Activated naive CD4-positive, alpha-beta T cell treated with anti-CD3 and anti-CD28 coated beads for 36 hours (primary cell): ENCODE measurements around the gene MKRN1. TPM values are rescaled to one million over a fixed set of nuclear protein-coding genes. Genes with fewer than 3 reads are reported as not detected.
"Not testable (repeated sequence)": the region's sequence is repeated elsewhere in the genome, so short reads cannot be mapped to it uniquely, and the experiment has no call there.

Experiments
- CTCF ChIA-PET: fragments of 350-600 bp; sonication (Branson Sonifier 250); formaldehyde crosslinking; loops from one replicate; lab custom pipeline; 2021; ENCODE audit warnings: antibody characterized with exemption; lab: Charles Lee
- DNase-seq: peaks from one replicate; pipeline ENCODE4 v3.0.0-alpha.2; 2020
- H3K27ac Mint-ChIP-seq: one replicate; pipeline ENCODE4 v1.8.0; 2021; ENCODE audit warnings: mild to moderate bottlenecking, mixed read lengths
- H3K27me3 Mint-ChIP-seq: one replicate; pipeline ENCODE4 v1.8.0; 2021; ENCODE audit warnings: low read depth, mixed read lengths
- H3K36me3 Mint-ChIP-seq: one replicate; pipeline ENCODE4 v1.8.0; 2021; ENCODE audit warnings: low read depth, mixed read lengths
- H3K4me1 Mint-ChIP-seq: one replicate; pipeline ENCODE4 v1.8.0; 2021; ENCODE audit warnings: low read depth, mixed read lengths
- H3K4me3 Mint-ChIP-seq: one replicate; pipeline ENCODE4 v1.8.0; 2021; ENCODE audit warnings: mild to moderate bottlenecking, moderate library complexity, mixed read lengths
- H3K9me3 Mint-ChIP-seq: one replicate; pipeline ENCODE4 v1.8.0; 2021; ENCODE audit warnings: mixed read lengths
- intact Hi-C: fragments of 100-400 bp; cut with micrococcal nuclease; formaldehyde crosslinking; loops from one replicate; pipeline ENCODE4 v1.15.1; 2023
- total RNA-seq, 2 experiments: library from RNA; stranded (reverse); gene quantifications; one replicate each; pipeline ENCODE4 v1.2.3, GENCODE V29; 2021

The MKRN1 gene
- total RNA-seq, 2 experiments from 2014 or later = 77.6 to 78.6 TPM

DNA sequence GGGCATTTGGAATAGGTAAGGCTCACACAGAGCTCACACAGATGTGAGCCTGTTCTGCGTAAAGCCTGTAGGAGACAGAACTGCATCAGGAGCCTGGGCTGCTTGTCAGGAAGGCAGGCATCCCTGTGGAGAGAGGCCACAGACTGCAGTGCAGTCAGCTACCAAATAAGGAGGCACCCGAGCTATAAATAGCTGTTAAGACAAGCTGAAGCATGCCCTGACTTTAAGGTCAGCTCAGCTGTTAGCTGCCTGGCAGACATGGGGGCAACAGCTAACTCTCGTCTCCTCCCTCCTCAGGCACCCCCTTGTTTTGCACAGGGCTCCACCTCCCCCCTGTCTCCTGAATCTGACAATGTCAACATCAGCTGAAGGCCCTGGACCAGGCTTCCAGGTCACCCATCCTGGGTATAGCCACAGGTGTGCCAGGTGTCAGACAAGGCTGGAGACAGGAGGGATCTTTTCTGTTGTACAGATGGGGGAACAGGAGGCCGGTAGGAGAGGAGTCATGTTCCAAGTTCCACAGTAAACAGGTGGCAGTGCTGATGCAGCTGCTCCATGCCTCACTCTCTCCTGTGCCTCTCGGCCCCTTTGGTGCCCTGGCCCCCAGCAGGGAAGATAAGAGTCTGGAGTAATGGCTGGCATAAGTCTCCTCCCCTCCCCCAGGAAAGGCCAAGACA is 27.6 kb upstream of the MKRN1 start:
- H3K27ac Mint-ChIP-seq = no peak overlapping the region
- H3K27me3 Mint-ChIP-seq = no peaks in the 10 kb centered on the region
- H3K9me3 Mint-ChIP-seq = no peaks in the 10 kb centered on the region
- no peak for DNase-seq
- no peaks in the 10 kb centered on the region for H3K36me3 Mint-ChIP-seq
- no peak overlapping the region for H3K4me3 Mint-ChIP-seq
- H3K4me1 Mint-ChIP-seq = no peaks in the 10 kb centered on the region
- intact Hi-C loops = no loop called here
- CTCF ChIA-PET = interaction anchor here (0.6 to 1.0 kb wide), 2 partner anchors 10 to 194 kb away, joined by 3 read pairs; no protein-coding TSS in a partner anchor

DNA sequence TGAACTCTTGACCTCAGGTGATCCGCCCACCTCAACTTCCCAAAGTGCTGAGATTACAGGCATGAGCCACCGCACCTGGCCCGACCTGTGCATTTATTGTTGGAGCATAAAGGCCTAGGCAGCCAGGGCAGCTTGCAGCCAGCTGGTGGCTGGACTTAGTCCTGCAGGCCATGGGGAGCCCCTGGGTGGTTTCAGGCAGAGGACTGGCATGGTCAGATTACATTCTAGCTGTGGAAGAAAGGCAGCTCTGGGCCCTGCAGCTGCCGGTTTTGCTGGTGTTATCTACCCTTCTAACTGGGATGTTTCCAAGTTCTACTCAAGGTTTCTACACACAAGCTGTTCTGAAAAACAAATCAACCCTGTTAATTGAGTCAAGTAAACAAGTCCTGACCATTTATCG is 22.7 kb upstream of the MKRN1 start:
- H3K4me1 Mint-ChIP-seq = no peaks in the 10 kb centered on the region
- CTCF ChIA-PET = interaction anchor here (1.2 to 1.6 kb wide), 2 partner anchors 9 to 24 kb away, joined by 3 read pairs; no protein-coding TSS in a partner anchor
- no peak overlapping the region for H3K27ac Mint-ChIP-seq
- no peak for DNase-seq
- H3K9me3 Mint-ChIP-seq = no peaks in the 10 kb centered on the region
- intact Hi-C loops = no loop called here
- H3K36me3 Mint-ChIP-seq = no peaks in the 10 kb centered on the region
- no peak overlapping the region for H3K4me3 Mint-ChIP-seq
- H3K27me3 Mint-ChIP-seq = no peaks in the 10 kb centered on the region

- H3K4me1 Mint-ChIP-seq, DNase-seq, CTCF ChIA-PET, H3K9me3 Mint-ChIP-seq, intact Hi-C loops, H3K4me3 Mint-ChIP-seq, H3K36me3 Mint-ChIP-seq, H3K27me3 Mint-ChIP-seq, H3K27ac Mint-ChIP-seq: not testable (repeated sequence)
Measured at GRCh38 chr7:140497807-140498206, 18.5 kb upstream of the MKRN1 start.

DNA sequence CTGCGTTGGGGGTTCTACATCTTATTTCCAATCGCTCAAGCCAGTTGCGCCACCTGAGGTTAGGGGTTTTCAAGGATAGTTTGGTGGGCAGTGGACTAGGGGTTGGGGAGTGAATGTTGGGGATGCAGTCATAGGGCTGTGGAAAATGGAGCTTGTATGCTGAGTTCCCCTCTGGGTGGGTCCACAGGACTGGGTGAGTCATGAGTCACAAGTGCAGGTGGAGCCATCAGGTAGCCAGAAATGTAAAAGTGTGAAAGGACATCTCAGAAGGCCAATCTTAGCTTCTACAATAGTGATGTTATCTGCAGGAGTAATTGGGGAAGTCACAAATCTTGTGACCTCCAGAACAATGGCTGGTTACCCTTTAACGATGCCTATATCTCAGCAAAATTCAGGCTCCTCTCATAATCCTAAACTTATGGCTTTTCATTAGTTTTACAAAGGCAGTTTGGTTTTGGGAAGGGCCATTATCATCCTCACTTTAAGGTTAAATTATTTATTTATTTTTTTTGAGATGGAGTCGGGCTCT is 18.0 kb upstream of the MKRN1 start:
- intact Hi-C loops = no loop called here
- H3K27ac Mint-ChIP-seq = no peak overlapping the region
- H3K9me3 Mint-ChIP-seq = no peaks in the 10 kb centered on the region
- CTCF ChIA-PET = no interaction called here
- no peak for DNase-seq
- H3K27me3 Mint-ChIP-seq = no peaks in the 10 kb centered on the region
- no peak overlapping the region for H3K4me3 Mint-ChIP-seq
- H3K4me1 Mint-ChIP-seq = no peaks in the 10 kb centered on the region
- no peaks in the 10 kb centered on the region for H3K36me3 Mint-ChIP-seq

DNA sequence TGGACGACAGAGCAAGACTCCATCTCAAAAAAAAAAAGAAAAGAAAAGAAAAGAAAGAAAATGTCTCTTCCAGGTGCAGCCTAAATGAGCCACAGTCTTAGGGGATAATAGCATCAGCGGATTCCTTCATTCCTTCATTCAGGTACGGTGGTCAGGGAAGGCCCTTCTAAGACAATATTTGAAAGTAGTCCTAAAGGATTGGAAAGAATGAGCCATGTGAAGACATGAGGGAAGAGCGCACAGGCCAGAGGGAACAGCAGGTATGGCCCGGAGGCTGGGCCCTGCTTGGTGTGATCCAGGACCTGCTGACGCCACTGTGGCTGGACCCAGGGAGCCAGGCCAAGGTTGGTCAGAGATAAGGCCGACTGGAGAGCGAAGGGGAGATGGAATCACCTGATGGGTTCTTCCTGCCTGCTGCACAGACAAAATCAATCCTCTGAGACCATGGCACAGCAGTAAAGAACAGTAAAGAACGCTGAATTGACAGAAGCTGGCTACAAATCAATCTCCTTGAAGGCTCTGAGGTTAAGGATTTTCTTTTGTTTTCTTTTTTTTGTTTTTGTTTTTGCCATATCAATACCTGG is 16.3 kb upstream of the MKRN1 start:
- DNase-seq = no peak
- Mint-ChIP-seq H3K4me3 (no peak overlapping the region), H3K9me3 (no peaks in the 10 kb centered on the region), H3K36me3 (no peaks in the 10 kb centered on the region), H3K27me3 (no peaks in the 10 kb centered on the region), H3K4me1 (no peaks in the 10 kb centered on the region), H3K27ac (no peak overlapping the region)
- intact Hi-C loops = no loop called here
- CTCF ChIA-PET = interaction anchor here (0.6 to 0.7 kb wide), 2 partner anchors 50 to 535 kb away, joined by 4 to 8 read pairs; no protein-coding TSS in a partner anchor

- Mint-ChIP-seq H3K27ac (no peak overlapping the region), H3K4me1 (no peaks in the 10 kb centered on the region), H3K36me3 (no peaks in the 10 kb centered on the region), H3K4me3 (no peak overlapping the region), H3K27me3 (no peaks in the 10 kb centered on the region), H3K9me3 (no peaks in the 10 kb centered on the region)
- CTCF ChIA-PET = interaction anchor here (0.6 to 0.8 kb wide), 4 partner anchors 32 to 819 kb away, joined by 3 to 8 read pairs (median 4); no protein-coding TSS in a partner anchor
- intact Hi-C loops = no loop called here
- DNase-seq = no peak
Measured at GRCh38 chr7:140494867-140495266, 15.6 kb upstream of the MKRN1 start.

DNA sequence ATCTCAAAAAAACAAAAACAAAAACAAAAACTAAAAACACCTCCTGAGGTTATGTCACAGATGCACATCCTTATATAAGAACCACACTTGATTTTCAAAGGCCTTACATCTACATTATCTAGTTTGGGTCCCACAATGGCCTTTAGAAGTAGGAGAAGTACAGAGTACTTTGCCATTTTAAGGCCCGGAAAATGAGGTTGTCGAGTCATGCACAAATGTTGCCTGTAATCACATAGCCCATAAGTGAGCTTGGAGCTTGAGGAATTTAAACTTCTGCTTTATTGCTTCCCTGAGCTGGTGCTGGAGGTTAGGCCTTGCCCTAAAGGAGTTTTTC is 9.7 kb upstream of the MKRN1 start:
- intact Hi-C loops = no loop called here
- H3K36me3 Mint-ChIP-seq = no peaks in the 10 kb centered on the region

DNA sequence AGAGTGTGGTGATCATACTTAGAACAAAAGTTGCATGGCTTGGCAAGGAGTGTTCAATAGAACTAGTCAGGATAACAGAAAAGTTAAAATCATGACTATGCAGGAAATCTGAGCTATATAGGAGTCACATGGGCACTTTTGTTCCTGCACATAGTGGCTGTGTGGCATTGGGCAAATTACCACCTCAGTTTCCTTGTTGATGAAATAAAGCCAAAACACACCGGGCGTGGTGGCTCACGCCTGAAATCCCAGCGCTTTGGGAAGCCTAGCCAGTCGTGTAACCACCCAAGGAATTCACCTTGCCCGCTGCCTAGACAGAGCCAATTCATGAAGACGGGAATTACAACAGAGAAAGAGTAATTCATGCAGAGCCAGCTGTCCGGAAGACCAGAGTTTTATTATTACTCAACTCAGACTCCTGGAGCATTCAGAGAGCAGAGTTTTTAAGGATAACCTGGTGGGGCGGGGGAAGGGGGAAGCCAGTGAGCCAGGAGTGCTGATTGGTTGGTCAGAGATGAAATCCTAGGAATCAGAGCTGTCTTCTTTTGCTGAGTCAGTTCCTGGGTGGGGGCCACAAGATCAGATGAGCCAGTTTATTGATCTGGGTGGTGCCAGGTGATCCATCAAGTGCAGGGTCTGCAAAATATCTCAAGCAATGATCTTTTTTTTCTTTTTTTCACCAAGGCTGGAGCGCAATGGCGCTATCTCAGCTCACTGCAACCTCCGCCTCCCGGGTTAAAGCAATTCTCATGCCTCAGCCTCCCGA is 6.4 kb upstream of the MKRN1 start:
- Mint-ChIP-seq H3K27ac (no peak overlapping the region), H3K27me3 (no peaks in the 10 kb centered on the region), H3K36me3 (no peaks in the 10 kb centered on the region), H3K9me3 (no peaks in the 10 kb centered on the region), H3K4me1 (no peaks in the 10 kb centered on the region), H3K4me3 (no peak overlapping the region)
- DNase-seq = no peak
- intact Hi-C loops = no loop called here
- CTCF ChIA-PET = no interaction called here

More for the DNA sequence above, 9.7 kb upstream of the MKRN1 start:
- CTCF ChIA-PET = interaction anchor here (1.2 to 1.5 kb wide), 2 partner anchors 11 to 12 kb away, joined by 3 to 5 read pairs; no protein-coding TSS in a partner anchor
- Mint-ChIP-seq H3K27me3 (no peaks in the 10 kb centered on the region), H3K4me3 (no peak overlapping the region), H3K4me1 (no peaks in the 10 kb centered on the region), H3K9me3 (no peaks in the 10 kb centered on the region), H3K27ac (no peak overlapping the region)
- DNase-seq = no peak

DNA sequence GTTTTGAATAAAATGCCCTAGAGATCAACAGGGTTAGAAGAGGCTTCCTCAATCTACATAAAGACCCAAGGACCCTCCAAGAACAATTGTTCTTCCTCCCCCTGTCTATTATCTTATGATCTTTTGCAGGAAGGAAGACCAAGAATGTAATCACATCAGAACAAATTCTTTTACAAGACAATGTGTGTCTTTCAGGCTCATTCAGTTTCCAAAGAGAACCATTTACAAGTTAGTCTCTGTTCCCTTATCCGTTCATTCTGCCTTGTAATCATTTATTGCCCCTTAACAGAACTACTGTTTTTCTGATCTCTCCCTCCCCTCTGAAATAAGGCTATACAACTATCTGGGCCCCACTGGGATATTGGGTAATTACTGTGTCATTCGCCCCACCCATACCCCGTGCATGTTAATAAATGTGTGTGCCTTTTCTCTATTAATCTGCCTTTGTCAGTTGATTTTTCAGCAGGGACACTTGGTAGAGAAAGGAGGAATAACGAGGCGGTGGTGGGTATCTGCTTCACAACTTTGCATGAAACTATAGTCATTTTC is 5.7 kb upstream of the MKRN1 start:
- no peak overlapping the region for H3K27ac Mint-ChIP-seq
- intact Hi-C loops = no loop called here

DNA sequence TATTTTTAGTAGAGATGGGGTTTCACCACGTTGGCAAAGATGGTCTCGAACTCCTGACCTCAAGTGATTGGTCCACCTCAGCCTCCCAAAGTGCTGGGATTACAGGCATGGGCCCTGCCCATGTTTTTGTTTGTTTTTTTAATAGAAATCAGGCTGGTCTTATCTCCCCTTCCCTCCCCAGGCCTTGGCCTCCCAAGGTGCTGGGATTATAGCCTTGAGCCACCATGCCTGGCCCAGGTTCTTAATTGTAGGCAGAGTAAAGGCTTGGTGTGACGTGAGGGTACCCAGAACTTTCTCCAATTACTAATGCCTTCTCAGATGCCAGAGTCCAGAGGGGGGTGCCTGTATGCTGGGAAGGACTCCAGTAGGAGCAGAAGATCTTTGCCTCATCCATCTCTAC is 5.2 kb upstream of the MKRN1 start:
- intact Hi-C loops = no loop called here
- no peak overlapping the region for H3K27ac Mint-ChIP-seq
- H3K9me3 Mint-ChIP-seq = no peaks in the 10 kb centered on the region
- no peaks in the 10 kb centered on the region for H3K27me3 Mint-ChIP-seq
- no peaks in the 10 kb centered on the region for H3K4me1 Mint-ChIP-seq
- no peak overlapping the region for H3K4me3 Mint-ChIP-seq
- CTCF ChIA-PET = no interaction called here
- DNase-seq = no peak
- H3K36me3 Mint-ChIP-seq = no peaks in the 10 kb centered on the region

More for the DNA sequence above, 5.7 kb upstream of the MKRN1 start:
- no peaks in the 10 kb centered on the region for H3K36me3 Mint-ChIP-seq
- no peak for DNase-seq
- no peak overlapping the region for H3K4me3 Mint-ChIP-seq
- no peaks in the 10 kb centered on the region for H3K4me1 Mint-ChIP-seq
- H3K9me3 Mint-ChIP-seq = no peaks in the 10 kb centered on the region
- H3K27me3 Mint-ChIP-seq = no peaks in the 10 kb centered on the region
- CTCF ChIA-PET = no interaction called here

GRCh38 chr7:140479739-140480084 is 407 bp upstream of the MKRN1 start:
- DNase-seq = no peak
- Mint-ChIP-seq H3K36me3 (peaks cover 2% of the 10 kb centered on the region), H3K9me3 (no peaks in the 10 kb centered on the region), H3K4me3 (peak overlapping the region; percentile 95), H3K27ac (peak overlapping the region; percentile 91), H3K4me1 (peaks cover 29% of the 10 kb centered on the region), H3K27me3 (no peaks in the 10 kb centered on the region)
- intact Hi-C loops = loop anchor here (1.0 to 5.0 kb wide), 9 partner anchors 81 to 1382 kb away; partner anchors contain the start of genes MRPS33, NDUFB2 and SLC37A3
- CTCF ChIA-PET = interaction anchor here (0.6 kb wide), 1 partner anchor 57 kb away, joined by 6 read pairs; no protein-coding TSS in a partner anchor
